ENCODE results near the gene FMN1.

The FMN1 gene

GRCh38 chr15:32888221-32888761 lies 306.2 kb downstream of the FMN1 start:
- Histone ChIP-seq H3K9me3 (no peaks in the 10 kb centered on the region), H3K27ac (no peak overlapping the region), H3K27me3 (no peaks in the 10 kb centered on the region), H3K4me3 (no peak overlapping the region), H3K9ac (no peak overlapping the region), H3K36me3 (no peaks in the 10 kb centered on the region), H3K4me2 (no peak overlapping the region), H4K20me1 (no peaks in the 10 kb centered on the region), H3K4me1 (no peaks in the 10 kb centered on the region)
- TF ChIP-seq Cebpa-rat (IDR thresholded peaks at IDR 0.05) = no peak

- Histone ChIP-seq H3K4me1 (no peaks in the 10 kb centered on the region), H3K4me3 (no peak overlapping the region), H3K27ac (no peak overlapping the region)
Measured at GRCh38 chr15:32887090-32887489, 307.4 kb downstream of the FMN1 start.

GRCh38 chr15:32886459-32886858 lies 308.1 kb downstream of the FMN1 start:
- Histone ChIP-seq H3K4me3 (no peak overlapping the region), H3K36me3 (no peaks in the 10 kb centered on the region), H3K27me3 (no peaks in the 10 kb centered on the region), H3K9me3 (no peaks in the 10 kb centered on the region), H3K4me2 (no peak overlapping the region), H3K27ac (no peak overlapping the region), H4K20me1 (no peaks in the 10 kb centered on the region), H3K4me1 (no peaks in the 10 kb centered on the region), H3K9ac (no peak overlapping the region)
- no peak for TF ChIP-seq Cebpa-rat (IDR thresholded peaks at IDR 0.05)

More at GRCh38 chr15:32887090-32887489, 307.4 kb downstream of the FMN1 start:
- Histone ChIP-seq H3K27me3 (no peaks in the 10 kb centered on the region), H3K4me2 (no peak overlapping the region), H3K9me3 (no peaks in the 10 kb centered on the region), H4K20me1 (no peaks in the 10 kb centered on the region), H3K36me3 (no peaks in the 10 kb centered on the region), H3K9ac (no peak overlapping the region)
- TF ChIP-seq Cebpa-rat (IDR thresholded peaks at IDR 0.05) = no peak

- Histone ChIP-seq H4K20me1 (no peaks in the 10 kb centered on the region), H3K36me3 (no peaks in the 10 kb centered on the region), H3K27me3 (no peaks in the 10 kb centered on the region), H3K4me2 (no peak overlapping the region), H3K9me3 (no peaks in the 10 kb centered on the region), H3K9ac (no peak overlapping the region), H3K4me3 (no peak overlapping the region), H3K27ac (no peak overlapping the region), H3K4me1 (no peaks in the 10 kb centered on the region)
- TF ChIP-seq Cebpa-rat (IDR thresholded peaks at IDR 0.05) = no peak
Measured at GRCh38 chr15:32885713-32886112, 308.8 kb downstream of the FMN1 start.

- Histone ChIP-seq H3K4me1 (no peaks in the 10 kb centered on the region), H3K9me3 (no peaks in the 10 kb centered on the region), H3K9ac (no peak overlapping the region), H3K27ac (no peak overlapping the region), H3K4me3 (no peak overlapping the region), H4K20me1 (no peaks in the 10 kb centered on the region), H3K36me3 (no peaks in the 10 kb centered on the region), H3K27me3 (no peaks in the 10 kb centered on the region), H3K4me2 (no peak overlapping the region)
- TF ChIP-seq Cebpa-rat (IDR thresholded peaks at IDR 0.05) = no peak
Measured at GRCh38 chr15:32884146-32884545, 310.4 kb downstream of the FMN1 start.

GRCh38 chr15:32882955-32883354 lies 311.6 kb downstream of the FMN1 start:
- Histone ChIP-seq H4K20me1 (no peaks in the 10 kb centered on the region), H3K9ac (no peak overlapping the region), H3K4me3 (no peak overlapping the region), H3K27me3 (no peaks in the 10 kb centered on the region), H3K9me3 (no peaks in the 10 kb centered on the region), H3K36me3 (no peaks in the 10 kb centered on the region), H3K4me2 (no peak overlapping the region), H3K27ac (no peak overlapping the region), H3K4me1 (no peaks in the 10 kb centered on the region)
- no peak for TF ChIP-seq Cebpa-rat (IDR thresholded peaks at IDR 0.05)

GRCh38 chr15:32881528-32881927 lies 313.0 kb downstream of the FMN1 start:
- no peaks in the 10 kb centered on the region for H3K36me3 ChIP-seq
- no peaks in the 10 kb centered on the region for H3K27me3 ChIP-seq

GRCh38 chr15:32880642-32881041 lies 313.9 kb downstream of the FMN1 start:
- H3K36me3 ChIP-seq = no peaks in the 10 kb centered on the region
- H3K4me3 ChIP-seq = no peak overlapping the region
- no peak overlapping the region for H3K9ac ChIP-seq
- no peak for TF ChIP-seq Cebpa-rat (IDR thresholded peaks at IDR 0.05)
- no peaks in the 10 kb centered on the region for H3K9me3 ChIP-seq
- H3K27me3 ChIP-seq = no peaks in the 10 kb centered on the region
- H3K4me1 ChIP-seq = no peaks in the 10 kb centered on the region
- no peak overlapping the region for H3K4me2 ChIP-seq
- H4K20me1 ChIP-seq = no peaks in the 10 kb centered on the region
- no peak overlapping the region for H3K27ac ChIP-seq

More at GRCh38 chr15:32881528-32881927, 313.0 kb downstream of the FMN1 start:
- H3K9ac ChIP-seq = no peak overlapping the region
- H3K4me2 ChIP-seq = no peak overlapping the region
- no peaks in the 10 kb centered on the region for H3K9me3 ChIP-seq
- TF ChIP-seq Cebpa-rat (IDR thresholded peaks at IDR 0.05) = no peak
- no peaks in the 10 kb centered on the region for H4K20me1 ChIP-seq
- H3K4me3 ChIP-seq = no peak overlapping the region
- no peaks in the 10 kb centered on the region for H3K4me1 ChIP-seq
- no peak overlapping the region for H3K27ac ChIP-seq

GRCh38 chr15:32879980-32880379 lies 314.5 kb downstream of the FMN1 start:
- H3K27me3 ChIP-seq = no peaks in the 10 kb centered on the region
- no peak overlapping the region for H3K4me2 ChIP-seq
- H4K20me1 ChIP-seq = no peaks in the 10 kb centered on the region
- H3K9ac ChIP-seq = no peak overlapping the region
- no peak overlapping the region for H3K4me3 ChIP-seq
- H3K9me3 ChIP-seq = no peaks in the 10 kb centered on the region
- no peak for TF ChIP-seq Cebpa-rat (IDR thresholded peaks at IDR 0.05)
- no peaks in the 10 kb centered on the region for H3K36me3 ChIP-seq
- no peaks in the 10 kb centered on the region for H3K4me1 ChIP-seq
- no peak overlapping the region for H3K27ac ChIP-seq

GRCh38 chr15:32878869-32879805 lies 315.4 kb downstream of the FMN1 start:
- H3K9ac ChIP-seq = no peak overlapping the region
- H3K27me3 ChIP-seq = no peaks in the 10 kb centered on the region
- H3K4me2 ChIP-seq = no peak overlapping the region
- no peaks in the 10 kb centered on the region for H3K36me3 ChIP-seq
- no peak for TF ChIP-seq Cebpa-rat (IDR thresholded peaks at IDR 0.05)
- H3K27ac ChIP-seq = no peak overlapping the region
- no peaks in the 10 kb centered on the region for H3K9me3 ChIP-seq
- no peaks in the 10 kb centered on the region for H4K20me1 ChIP-seq
- no peak overlapping the region for H3K4me3 ChIP-seq
- H3K4me1 ChIP-seq = no peaks in the 10 kb centered on the region

All from BLaER1 (cell line).